SU-DHL-6 (cell line): ENCODE results near the gene COL5A1.

ENCODE experiments used
- H2AFZ ChIP-seq: fragments of 200-600 bp; sonication (generic); 2 replicates; pipeline ENCODE4 v1.6.1; 2014; ENCODE audit warnings: low read depth, mild to moderate bottlenecking, moderate library complexity, mixed read lengths, antibody characterized with exemption, low read length; ENCODE audit not compliant: severe bottlenecking
- H3F3A ChIP-seq: fragments of 200-600 bp; shearing (Covaris generic); 2 replicates; pipeline ENCODE4 v1.6.0; 2016; ENCODE audit warnings: antibody characterized with exemption, mild to moderate bottlenecking; ENCODE audit not compliant: insufficient read depth
- H3K27ac ChIP-seq: fragments of 200-600 bp; sonication (generic); 2 replicates; pipeline ENCODE4 v1.5.1; 2016; ENCODE audit warnings: low read depth, mild to moderate bottlenecking, low read length, moderate library complexity, mixed read lengths
- H3K27me3 ChIP-seq: fragments of 200-600 bp; sonication (generic), shearing (Covaris generic); 2 replicates; pipeline ENCODE4 v1.6.0; 2014; ENCODE audit warnings: mild to moderate bottlenecking, low read length
- H3K36me3 ChIP-seq: fragments of 200-600 bp; sonication (generic); 2 replicates; pipeline ENCODE4 v1.6.1; 2014; ENCODE audit warnings: mild to moderate bottlenecking, low read length, mixed read lengths
- H3K4me2 ChIP-seq: fragments of 300-600, 200-600 bp; shearing (Covaris generic), sonication (generic); 2 replicates; pipeline ENCODE4 v1.6.0; 2014; ENCODE audit warnings: low read length, low read depth, mild to moderate bottlenecking; ENCODE audit not compliant: poor library complexity, severe bottlenecking
- H3K4me3 ChIP-seq: fragments of 200-600 bp; sonication (generic); 2 replicates; pipeline ENCODE4 v1.5.1; 2014; ENCODE audit warnings: antibody characterized with exemption, low read length, mild to moderate bottlenecking, mixed read lengths; ENCODE audit not compliant: insufficient read depth, poor library complexity, severe bottlenecking
- H3K79me2 ChIP-seq: fragments of 200-600 bp; sonication (generic); 2 replicates; pipeline ENCODE4 v1.6.1; 2014; ENCODE audit warnings: mild to moderate bottlenecking, low read length, moderate library complexity; ENCODE audit not compliant: insufficient read depth
- H3K9ac ChIP-seq: fragments of 200-600 bp; sonication (generic); 2 replicates; pipeline ENCODE4 v1.7.0; 2014; ENCODE audit warnings: mild to moderate bottlenecking, low read length
- H3K9me2 ChIP-seq: fragments of 200-600 bp; sonication (generic); replicated peaks from 2 replicates; pipeline ENCODE4 v1.6.1; 2014; ENCODE audit warnings: low read length; ENCODE audit not compliant: insufficient read depth
- H3K9me3 ChIP-seq: fragments of 200-600 bp; sonication (generic); 2 replicates; pipeline ENCODE4 v1.6.1; 2014; ENCODE audit warnings: low read length, mixed read lengths; ENCODE audit not compliant: insufficient read depth
- H4K20me1 ChIP-seq: fragments of 200-600 bp; sonication (generic); 2 replicates; pipeline ENCODE4 v1.6.1; 2014; ENCODE audit warnings: low read depth, mild to moderate bottlenecking, antibody characterized with exemption, low read length, moderate library complexity, mixed read lengths
- CTCF ChIP-seq: fragments of 200-600 bp; sonication (generic); IDR thresholded peaks from one replicate; pipeline ENCODE4 v1.5.1; 2017; ENCODE audit warnings: antibody characterized with exemption, mild to moderate bottlenecking, low read length, moderate library complexity; ENCODE audit not compliant: insufficient read depth, poor library complexity, severe bottlenecking
- EZH2phosphoT487 ChIP-seq: fragments of 200-600 bp; sonication (generic), shearing (Covaris generic); conservative IDR thresholded peaks from 2 replicates; pipeline ENCODE4 v1.6.1; 2018; ENCODE audit warnings: mild to moderate bottlenecking, antibody characterized with exemption, low read length, moderate library complexity, mixed read lengths

The COL5A1 gene

GRCh38 chr9:134848504-134848903 lies 206.9 kb downstream of the COL5A1 start:
- Histone ChIP-seq H3F3A (no peaks in the 10 kb centered on the region), H3K79me2 (no peaks in the 10 kb centered on the region), H3K9me3 (peaks cover 15% of the 10 kb centered on the region; the same call in 1 of the 2 replicates), H3K27ac (no peak overlapping the region), H3K36me3 (no peaks in the 10 kb centered on the region), H4K20me1 (no peaks in the 10 kb centered on the region), H3K4me2 (no peak overlapping the region), H3K4me3 (no peak overlapping the region), H3K9me2 (no peaks in the 10 kb centered on the region), H3K27me3 (no peaks in the 10 kb centered on the region), H3K9ac (no peak overlapping the region), H2AFZ (no peak overlapping the region)
- TF ChIP-seq CTCF (no peak), EZH2phosphoT487 (no peak)

DNA sequence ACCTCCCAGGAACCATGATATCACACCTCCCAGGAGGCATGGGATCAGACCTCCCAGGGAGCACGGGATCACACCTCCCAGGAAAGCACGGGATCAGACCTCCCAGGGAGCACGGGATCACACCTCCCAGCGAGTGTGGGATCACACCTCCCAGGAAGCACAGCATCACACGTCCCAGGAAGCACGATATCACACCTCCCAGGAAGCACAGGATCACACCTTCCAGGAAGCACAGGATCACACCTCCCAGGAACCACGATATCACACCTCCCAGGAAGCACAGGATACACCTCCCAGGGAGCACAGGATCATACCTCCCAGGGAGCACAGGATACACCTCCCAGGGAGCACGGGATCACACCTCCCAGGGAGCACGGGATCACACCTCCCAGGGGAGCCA lies 209.0 kb downstream of the COL5A1 start:
- Histone ChIP-seq H3F3A (no peaks in the 10 kb centered on the region), H3K27me3 (no peaks in the 10 kb centered on the region), H3K9me3 (peaks cover 15% of the 10 kb centered on the region; the same call in 1 of the 2 replicates), H3K9ac (no peak overlapping the region), H2AFZ (no peak overlapping the region), H3K4me2 (no peak overlapping the region), H3K4me3 (no peak overlapping the region), H3K9me2 (no peaks in the 10 kb centered on the region), H3K36me3 (no peaks in the 10 kb centered on the region), H4K20me1 (no peaks in the 10 kb centered on the region), H3K79me2 (no peaks in the 10 kb centered on the region), H3K27ac (no peak overlapping the region)
- TF ChIP-seq EZH2phosphoT487 (no peak), CTCF (no peak)

GRCh38 chr9:134851020-134851419 lies 209.4 kb downstream of the COL5A1 start:
- no peaks in the 10 kb centered on the region for H3K36me3 ChIP-seq
- no peaks in the 10 kb centered on the region for H3K27me3 ChIP-seq
- H3K9ac ChIP-seq: no peak overlapping the region
- H4K20me1 ChIP-seq: no peaks in the 10 kb centered on the region
- H3K27ac ChIP-seq: no peak overlapping the region
- no peak overlapping the region for H3K4me2 ChIP-seq
- H3K9me2 ChIP-seq: no peaks in the 10 kb centered on the region
- peaks cover 15% of the 10 kb centered on the region; the same call in 1 of the 2 replicates for H3K9me3 ChIP-seq
- H3K4me3 ChIP-seq: no peak overlapping the region
- no peaks in the 10 kb centered on the region for H3F3A ChIP-seq
- TF ChIP-seq CTCF: no peak
- no peaks in the 10 kb centered on the region for H3K79me2 ChIP-seq
- no peak overlapping the region for H2AFZ ChIP-seq
